NOMO-1 treated with DMSO at 0.1 percent for 48 hours (cell line): ENCODE measurements around the gene PNCK.
"Not testable (repeated sequence)": the region's sequence is repeated elsewhere in the genome, so short reads cannot be mapped to it uniquely, and the experiment has no call there.

ENCODE experiments used
- DNase-seq: peaks from one replicate; lab custom pipeline; 2025; ENCODE audit not compliant: unreplicated experiment; lab: John Stamatoyannopoulos, UW

Gene PNCK

DNA sequence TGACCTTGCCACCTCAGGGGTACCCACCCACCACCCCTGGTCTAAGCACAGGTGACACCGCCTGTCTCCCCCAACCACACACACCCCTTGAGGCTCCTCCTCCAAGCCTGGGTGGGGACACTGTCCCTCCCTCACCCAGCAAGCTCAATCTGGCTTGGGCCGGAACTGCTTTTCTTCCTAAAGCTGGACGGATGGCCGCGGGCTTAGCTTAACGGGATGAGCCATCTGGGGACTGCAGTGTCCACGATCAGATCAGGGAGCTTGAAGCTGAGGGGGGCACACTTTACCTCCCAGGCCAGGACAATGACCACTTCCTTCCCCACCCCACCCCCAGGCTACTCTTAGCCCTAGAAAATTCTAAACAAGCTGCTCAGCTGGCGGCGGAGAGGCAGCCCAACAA, 13.1 kb upstream of the PNCK start:
- no peak for DNase-seq

DNA sequence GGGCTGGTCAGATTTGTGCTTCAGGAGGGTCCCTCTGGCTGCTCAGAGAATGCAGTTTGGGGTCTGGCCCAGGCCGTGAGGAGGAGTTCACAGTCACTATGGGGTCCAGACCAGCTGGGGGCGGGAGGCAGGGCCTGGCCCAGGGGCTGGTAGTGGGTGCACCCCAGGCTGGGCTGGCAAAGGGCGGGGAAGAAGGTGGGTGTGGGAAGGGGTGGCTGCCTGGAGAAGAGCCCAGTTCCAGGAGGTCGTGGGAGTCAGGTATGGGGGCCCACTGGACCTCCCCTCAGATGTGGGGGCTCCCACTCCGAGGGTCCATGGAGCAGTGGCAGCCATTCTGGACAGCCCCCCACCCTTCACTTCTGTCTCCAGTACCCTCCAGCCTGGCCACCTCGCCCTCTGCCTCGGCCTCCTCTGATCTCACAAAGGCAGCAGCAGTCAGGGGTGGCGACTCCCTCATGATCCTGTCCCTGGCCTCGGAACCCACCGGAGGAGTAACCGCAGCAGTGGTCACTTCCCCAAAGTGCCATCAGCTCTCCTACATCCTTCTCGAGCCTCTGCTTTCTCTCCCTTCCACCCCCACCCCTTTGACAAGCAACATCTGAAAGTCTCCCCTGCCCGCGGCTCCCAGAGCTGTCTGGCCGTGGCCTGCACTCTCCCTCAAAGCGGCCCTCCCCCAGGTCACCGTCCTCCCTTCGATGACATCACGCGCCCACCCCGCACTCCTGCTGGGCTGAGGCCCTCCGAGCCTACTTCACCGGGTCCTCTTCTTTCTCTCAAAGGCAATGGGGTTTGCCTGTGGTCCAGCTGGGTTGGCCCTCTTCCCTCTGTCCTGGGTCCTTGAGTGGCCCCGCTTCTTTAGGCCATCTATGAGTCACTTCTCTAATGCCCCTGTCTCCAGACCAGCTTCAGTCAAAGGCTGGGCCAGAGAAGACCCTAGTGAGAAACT, 12.4 kb upstream of the PNCK start:
- DNase-seq, result peak; percentile 31

DNA sequence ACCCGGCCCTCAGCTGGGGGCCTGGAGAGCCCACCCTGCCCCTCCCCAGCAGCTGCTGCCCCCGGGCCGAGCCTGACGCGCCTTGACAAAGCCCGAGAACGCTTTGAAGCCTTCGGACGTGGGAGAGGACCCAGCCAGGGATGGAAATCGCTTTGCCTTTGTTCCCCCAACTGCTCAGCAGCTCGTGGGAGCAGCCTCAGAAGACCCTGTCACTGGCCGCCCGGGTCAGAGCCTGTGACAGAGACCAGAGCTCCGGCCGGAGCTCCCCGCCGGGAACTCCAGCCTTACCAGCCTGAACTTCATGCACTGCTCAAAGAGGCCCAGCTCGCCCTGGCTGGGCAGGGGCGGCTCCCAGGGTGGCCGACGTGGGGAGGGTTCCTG, 11.5 kb upstream of the PNCK start:
- DNase-seq, result no peak

DNA sequence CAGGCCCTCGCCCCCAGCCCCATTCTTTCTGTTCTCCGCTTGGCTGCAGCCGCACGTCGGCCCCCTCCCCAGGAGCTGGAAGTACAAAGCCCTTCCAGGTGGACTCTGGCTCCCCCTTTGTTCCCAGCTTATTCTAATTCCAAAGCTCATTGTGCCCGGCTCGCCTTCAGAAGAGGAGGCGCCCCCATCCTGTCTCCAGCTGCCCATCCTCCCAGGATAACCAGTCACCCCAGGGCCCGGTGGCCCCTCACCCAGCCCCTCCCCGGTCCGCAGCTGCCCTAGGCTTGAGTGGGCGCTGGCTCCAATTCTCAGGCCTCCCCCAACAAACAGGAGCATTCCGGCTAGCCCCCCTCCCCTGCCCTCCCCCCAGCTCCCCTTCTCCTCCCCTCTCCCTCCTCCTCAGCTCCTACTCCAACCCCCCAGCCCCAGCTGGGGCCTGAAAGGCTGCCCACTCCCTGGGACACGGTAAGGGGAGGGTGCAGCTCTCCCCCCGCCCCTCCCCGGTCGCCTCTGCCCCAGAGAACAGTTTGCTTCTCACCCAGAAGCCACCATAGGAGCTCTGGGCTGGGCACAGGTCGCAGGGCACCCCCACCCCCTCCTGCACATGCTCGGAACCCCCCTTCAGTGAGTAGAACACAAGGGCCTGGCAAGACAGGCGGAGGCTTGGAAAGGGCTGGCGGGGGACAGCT, 11.0 kb upstream of the PNCK start:
- no peak for DNase-seq

DNA sequence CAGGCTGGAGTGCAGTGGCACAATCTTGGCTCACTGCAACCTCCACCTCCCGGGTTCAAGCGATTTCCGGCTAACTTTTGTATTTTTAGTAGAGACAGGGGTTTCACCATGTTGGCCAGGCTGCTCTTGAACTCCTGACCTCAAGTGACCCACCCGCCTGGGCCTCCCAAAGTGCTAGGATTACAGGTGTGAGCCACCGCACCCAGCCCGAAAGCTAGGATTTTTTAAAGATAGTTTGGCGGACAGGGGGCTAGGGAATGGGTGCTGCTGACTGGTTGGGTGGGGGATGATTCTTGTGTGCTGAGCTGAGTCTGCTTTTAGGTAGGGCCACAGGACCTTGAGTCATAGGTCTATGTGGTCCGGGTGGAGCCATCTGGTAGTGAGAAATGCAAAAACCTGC, 9.9 kb upstream of the PNCK start:
- DNase-seq, result not testable (repeated sequence)

DNA sequence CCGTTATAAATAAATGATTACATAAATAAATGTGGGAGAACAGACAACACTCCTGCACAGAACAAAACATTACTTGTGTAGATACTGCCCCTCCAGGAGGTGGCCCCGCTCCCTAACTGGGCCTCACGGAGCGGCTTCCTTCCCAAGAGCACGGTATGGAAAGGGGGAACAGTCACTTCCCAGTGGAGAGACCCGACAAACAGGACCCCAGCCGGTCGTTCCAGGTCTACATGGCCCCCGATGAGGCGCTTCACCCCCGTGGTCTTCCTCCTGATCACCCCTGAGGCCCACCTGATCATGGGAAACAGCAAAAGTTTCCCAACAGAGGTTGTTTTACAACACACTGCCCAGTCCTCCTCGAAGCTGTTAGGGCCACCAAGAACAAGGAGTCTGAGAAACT, 7.6 kb upstream of the PNCK start:
- no peak for DNase-seq

- no peak for DNase-seq
Observed at GRCh38 chrX:153674219-153674851, 722 bp upstream of the PNCK start.

DNA sequence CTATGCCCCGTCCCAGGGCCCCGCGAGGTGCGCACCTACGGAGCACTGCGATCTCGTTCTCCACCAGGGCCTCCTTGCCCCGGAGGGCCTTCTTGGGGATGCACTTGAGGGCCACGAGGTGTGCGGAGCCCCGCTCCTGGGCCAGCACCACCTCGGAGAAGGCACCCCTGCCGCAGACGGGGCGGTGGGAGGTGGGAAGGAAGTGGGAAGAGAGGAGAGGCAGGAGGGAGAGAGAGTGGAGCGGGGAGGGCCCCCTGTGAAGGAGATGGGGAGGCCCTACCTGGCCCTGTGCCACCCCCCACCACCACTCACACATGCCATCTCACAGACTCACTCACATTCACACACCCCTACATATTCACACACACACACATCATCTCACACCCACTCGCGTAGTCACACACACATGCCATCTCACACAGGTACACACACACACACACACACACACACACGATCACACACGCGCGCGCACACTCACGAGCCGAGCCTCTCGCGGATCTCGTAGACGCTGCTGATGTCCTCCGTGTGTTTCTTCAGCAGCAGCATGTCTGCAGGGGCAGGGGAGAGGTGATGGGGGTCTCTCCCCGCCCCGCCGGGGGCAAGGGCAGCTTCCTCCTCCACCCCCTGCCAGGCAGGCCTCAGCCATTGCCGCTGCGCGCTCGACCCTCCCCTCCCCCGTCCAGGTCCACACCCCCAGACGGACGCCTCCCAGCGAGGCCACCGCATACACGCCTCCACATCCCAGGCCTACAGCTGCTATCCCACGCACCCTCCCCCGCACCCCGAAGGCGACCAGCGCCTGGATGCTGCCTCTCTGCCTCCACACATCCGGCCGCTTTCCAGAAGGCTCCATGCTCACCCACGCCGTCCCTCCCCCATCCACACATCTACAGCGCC, 834 bp downstream of the PNCK start:
- no peak for DNase-seq

- DNase-seq, result no peak
Observed at GRCh38 chrX:153671589-153672530, 1.8 kb downstream of the PNCK start.

GRCh38 chrX:153670748-153671588, 2.6 kb downstream of the PNCK start:
- no peak for DNase-seq

DNA sequence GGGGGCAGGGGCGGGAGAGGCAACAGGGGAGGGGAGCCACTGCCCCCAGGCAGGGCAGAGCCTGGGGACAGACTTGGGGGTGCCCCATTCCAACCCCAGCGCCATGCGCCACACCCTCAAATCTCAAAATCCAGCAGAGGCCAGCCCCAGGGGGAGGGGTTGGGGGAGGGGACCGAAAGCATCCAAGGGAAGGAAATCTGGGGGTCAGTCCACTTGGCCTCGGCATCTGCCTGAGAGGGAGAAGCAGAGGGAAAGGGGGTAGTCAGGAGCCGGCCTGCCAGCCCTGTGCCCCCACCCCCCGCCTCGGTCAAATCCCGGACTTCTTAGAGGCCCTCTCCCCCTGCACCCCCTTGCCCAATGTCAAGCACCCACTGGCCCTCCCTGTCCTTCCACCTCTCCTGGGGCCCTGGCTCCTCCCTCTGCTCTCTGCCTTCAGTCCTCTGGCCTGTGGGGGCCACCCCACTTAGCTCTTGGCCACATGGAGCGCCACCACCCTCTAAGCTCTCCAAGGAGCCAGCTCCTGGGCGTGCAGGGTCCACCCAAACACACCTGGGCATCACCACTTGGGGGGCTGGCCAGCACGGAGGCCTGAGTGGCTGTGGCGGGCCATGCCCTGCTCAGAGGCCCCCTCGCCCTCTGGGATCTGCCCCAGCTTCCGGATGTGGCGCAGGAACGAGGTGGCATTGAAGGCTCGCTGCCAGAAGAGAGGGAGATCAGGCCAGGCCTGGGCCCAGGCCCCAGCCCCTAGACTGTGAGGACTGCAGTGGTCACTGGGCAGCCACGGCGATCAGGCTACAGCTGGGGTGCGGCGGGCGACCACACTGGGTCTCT, 3.5 kb downstream of the PNCK start:
- no peak for DNase-seq

- DNase-seq, result no peak
Observed at GRCh38 chrX:153669174-153669890, 4.3 kb downstream of the PNCK start.

DNA sequence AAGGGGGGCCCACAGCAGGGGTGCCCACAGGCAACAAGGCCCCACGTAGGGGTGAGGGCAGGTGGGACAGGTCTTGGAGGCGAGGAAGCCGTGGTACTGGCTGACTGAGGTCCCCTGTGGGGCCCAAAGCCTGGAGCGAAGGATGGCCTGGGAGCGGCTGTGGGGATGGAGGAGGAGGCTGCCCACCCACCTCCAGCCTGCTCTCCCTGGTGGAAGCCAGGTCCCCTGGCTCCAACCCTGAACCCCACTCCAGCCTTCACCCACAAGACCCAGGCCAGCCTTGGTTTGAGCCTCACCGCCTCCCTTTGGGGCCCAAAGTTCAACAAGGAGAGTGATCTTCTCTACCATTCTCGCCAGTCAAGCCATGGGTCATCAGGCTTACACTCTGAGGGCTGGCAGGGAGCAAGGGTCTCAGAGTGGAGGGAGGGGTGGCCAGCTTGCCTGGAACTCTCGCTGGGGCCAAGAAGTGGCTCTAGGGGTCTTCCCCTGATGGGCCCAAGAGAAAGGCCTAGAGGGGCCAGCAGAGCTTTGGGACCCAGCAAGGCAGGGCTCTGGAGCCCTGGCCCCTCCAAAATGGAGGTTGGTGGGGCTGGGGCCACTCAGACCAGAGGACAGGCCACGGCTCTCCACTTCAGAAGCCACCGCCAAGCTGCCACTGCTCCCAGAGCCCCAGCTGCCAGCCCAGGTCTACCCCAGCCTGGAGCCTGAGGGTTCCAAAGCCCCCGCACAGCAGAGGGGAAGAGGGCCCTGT, 5.0 kb downstream of the PNCK start:
- no peak for DNase-seq

DNA sequence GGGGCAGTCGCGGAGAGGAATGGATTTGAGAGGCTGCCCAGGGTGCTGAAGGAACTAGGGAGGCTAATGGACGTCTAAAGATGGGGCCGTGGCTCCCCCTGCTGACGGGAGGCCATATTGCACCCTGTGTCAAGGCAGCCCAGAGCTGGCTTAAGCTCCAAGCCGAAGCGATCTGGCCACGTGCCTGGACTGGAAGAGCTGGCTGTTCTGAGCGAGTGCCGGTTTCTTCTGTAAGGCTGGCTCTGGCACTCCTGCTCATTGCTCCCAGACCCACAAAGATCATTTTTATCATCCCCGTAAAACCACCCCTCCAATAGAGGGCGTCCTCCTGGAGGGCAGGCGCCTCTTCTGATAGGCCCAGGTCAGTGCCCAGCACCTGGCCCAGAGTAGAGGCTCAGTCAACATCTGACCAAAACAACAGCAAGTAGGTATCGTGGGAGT, 5.6 kb downstream of the PNCK start:
- peak; percentile 49 for DNase-seq

GRCh38 chrX:153667281-153667955, 6.2 kb downstream of the PNCK start:
- no peak for DNase-seq

- DNase-seq, result no peak
Observed at GRCh38 chrX:153665726-153666306, 7.8 kb downstream of the PNCK start.
